HEK293T (cell line): ENCODE data around the gene GYPC.
"Not testable (repeated sequence)": the region's sequence is repeated elsewhere in the genome, so short reads cannot be mapped to it uniquely, and the experiment has no call there.

Experiments
- CTCF ChIA-PET: fragments of 350-600 bp; formaldehyde crosslinking; extraction: SDS; loops from one replicate; lab custom pipeline; 2021; ENCODE audit warnings: antibody characterized with exemption, inconsistent platforms; lab: Yijun Ruan, JAX
- POLR2A ChIA-PET: fragments of 350-600 bp; formaldehyde crosslinking; extraction: SDS; loops from one replicate; lab custom pipeline; 2020; ENCODE audit warnings: antibody characterized with exemption, inconsistent platforms; lab: Yijun Ruan, JAX
- DNase-seq: peaks from one replicate; pipeline ENCODE4 v3.0.0; 2012; ENCODE audit warnings: mixed read lengths; ENCODE audit errors: extremely low spot score
- ARNT ChIP-seq: fragments of 450-650 bp; IDR thresholded peaks from 2 replicates; pipeline ENCODE4 v1.6.1; 2017; ENCODE audit warnings: mild to moderate bottlenecking
- BHLHE40 ChIP-seq: fragments of 450-650 bp; IDR thresholded peaks from 2 replicates; pipeline ENCODE4 v1.6.1; 2016; ENCODE audit warnings: mild to moderate bottlenecking, moderate library complexity, borderline replicate concordance
- CTBP1 ChIP-seq: fragments of 450-650 bp; IDR thresholded peaks from 2 replicates; pipeline ENCODE4 v1.6.1; 2016; ENCODE audit warnings: borderline replicate concordance
- ELF4 ChIP-seq: fragments of 450-650 bp; IDR thresholded peaks from 2 replicates; pipeline ENCODE4 v1.6.1; 2017; ENCODE audit warnings: antibody characterized with exemption
- FOXA1 ChIP-seq: fragments of 450-650 bp; IDR thresholded peaks from 2 replicates; pipeline ENCODE4 v1.6.1; 2016; ENCODE audit warnings: mild to moderate bottlenecking
- FOXK2 ChIP-seq: fragments of 450-650 bp; IDR thresholded peaks from 2 replicates; pipeline ENCODE4 v1.6.1; 2016; ENCODE audit warnings: mild to moderate bottlenecking
- FOXM1 ChIP-seq: fragments of 450-650 bp; IDR thresholded peaks from 2 replicates; pipeline ENCODE4 v1.6.1; 2017; ENCODE audit warnings: mild to moderate bottlenecking, borderline replicate concordance
- HDGF ChIP-seq: fragments of 450-650 bp; IDR thresholded peaks from 2 replicates; pipeline ENCODE4 v1.6.1; 2017; ENCODE audit warnings: antibody characterized with exemption, borderline replicate concordance
- L3MBTL2 ChIP-seq: fragments of 450-650 bp; conservative IDR thresholded peaks from 2 replicates; pipeline ENCODE4 v1.6.1; 2016; ENCODE audit warnings: mild to moderate bottlenecking
- LEF1 ChIP-seq: fragments of 450-650 bp; IDR thresholded peaks from 2 replicates; pipeline ENCODE4 v1.6.1; 2017; ENCODE audit warnings: mild to moderate bottlenecking, borderline replicate concordance
- NFRKB ChIP-seq: fragments of 450-650 bp; IDR thresholded peaks from 2 replicates; pipeline ENCODE4 v1.6.1; 2016; ENCODE audit warnings: mild to moderate bottlenecking, moderate library complexity
- SP1 ChIP-seq: fragments of 450-650 bp; IDR thresholded peaks from 2 replicates; pipeline ENCODE4 v1.6.1; 2017
- SUZ12 ChIP-seq: fragments of 450-650 bp; IDR thresholded peaks from 2 replicates; pipeline ENCODE4 v1.6.1; 2016; ENCODE audit warnings: mild to moderate bottlenecking
- TARDBP ChIP-seq: fragments of 450-650 bp; IDR thresholded peaks from 2 replicates; pipeline ENCODE4 v1.6.1; 2016
- ZNF384 ChIP-seq: fragments of 450-650 bp; IDR thresholded peaks from 2 replicates; pipeline ENCODE4 v1.6.1; 2016
- TF ChIP-seq, protein P1 (sequence below): fragments of 450-650 bp; IDR thresholded peaks from 2 replicates; pipeline ENCODE4 v1.6.1; 2016

Gene GYPC

DNA sequence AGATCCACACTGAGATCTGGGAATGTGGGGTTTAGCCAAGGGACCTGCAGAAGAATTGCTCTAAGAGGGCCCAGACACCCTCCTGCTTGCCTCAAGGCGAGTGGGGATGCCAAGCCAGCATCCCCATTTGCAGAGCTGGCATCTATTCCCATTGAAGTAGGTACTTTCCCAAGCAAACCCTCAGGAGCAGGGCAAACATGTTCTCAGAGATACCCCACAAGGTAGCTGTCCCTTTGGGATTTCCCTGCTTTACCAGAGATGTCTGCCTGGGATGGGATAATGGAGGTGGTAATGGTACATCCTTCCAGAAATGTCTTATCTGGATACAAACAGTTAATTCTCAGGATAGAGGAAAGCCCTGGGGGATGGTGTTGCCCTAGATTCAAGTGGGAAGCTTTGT lies 51.2 kb downstream of the GYPC start:
- DNase-seq = no peak
- POLR2A ChIA-PET = no interaction called here
- no peak for TF ChIP-seq FOXM1
- no peak for TF ChIP-seq CTBP1
- no peak for TF ChIP-seq NFRKB
- no peak for TF ChIP-seq LEF1
- no peak for TF ChIP-seq L3MBTL2
- no peak for TF ChIP-seq SP1
- TF ChIP-seq ARNT = no peak
- no peak for TF ChIP-seq ZNF384
- TF ChIP-seq FOXA1 = no peak
- no peak for TF ChIP-seq ELF4
- no peak for TF ChIP-seq TARDBP
- TF ChIP-seq BHLHE40 = no peak
- TF ChIP-seq, protein P1, sequence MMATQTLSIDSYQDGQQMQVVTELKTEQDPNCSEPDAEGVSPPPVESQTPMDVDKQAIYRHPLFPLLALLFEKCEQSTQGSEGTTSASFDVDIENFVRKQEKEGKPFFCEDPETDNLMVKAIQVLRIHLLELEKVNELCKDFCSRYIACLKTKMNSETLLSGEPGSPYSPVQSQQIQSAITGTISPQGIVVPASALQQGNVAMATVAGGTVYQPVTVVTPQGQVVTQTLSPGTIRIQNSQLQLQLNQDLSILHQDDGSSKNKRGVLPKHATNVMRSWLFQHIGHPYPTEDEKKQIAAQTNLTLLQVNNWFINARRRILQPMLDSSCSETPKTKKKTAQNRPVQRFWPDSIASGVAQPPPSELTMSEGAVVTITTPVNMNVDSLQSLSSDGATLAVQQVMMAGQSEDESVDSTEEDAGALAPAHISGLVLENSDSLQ = no peak
- TF ChIP-seq SUZ12 = no peak
- CTCF ChIA-PET = no interaction called here

GRCh38 chr2:126707941-126708340 lies 52.0 kb downstream of the GYPC start:
- ChIA-PET POLR2A (no interaction called here), CTCF (no interaction called here)
- TF ChIP-seq FOXA1 (no peak), ARNT (no peak), SUZ12 (no peak), TARDBP (no peak), NFRKB (no peak), SP1 (no peak), FOXK2 (no peak), ELF4 (no peak), FOXM1 (no peak), ZNF384 (no peak), LEF1 (no peak), HDGF (no peak), BHLHE40 (no peak)
- TF ChIP-seq, protein P1 = no peak
- DNase-seq = no peak

DNA sequence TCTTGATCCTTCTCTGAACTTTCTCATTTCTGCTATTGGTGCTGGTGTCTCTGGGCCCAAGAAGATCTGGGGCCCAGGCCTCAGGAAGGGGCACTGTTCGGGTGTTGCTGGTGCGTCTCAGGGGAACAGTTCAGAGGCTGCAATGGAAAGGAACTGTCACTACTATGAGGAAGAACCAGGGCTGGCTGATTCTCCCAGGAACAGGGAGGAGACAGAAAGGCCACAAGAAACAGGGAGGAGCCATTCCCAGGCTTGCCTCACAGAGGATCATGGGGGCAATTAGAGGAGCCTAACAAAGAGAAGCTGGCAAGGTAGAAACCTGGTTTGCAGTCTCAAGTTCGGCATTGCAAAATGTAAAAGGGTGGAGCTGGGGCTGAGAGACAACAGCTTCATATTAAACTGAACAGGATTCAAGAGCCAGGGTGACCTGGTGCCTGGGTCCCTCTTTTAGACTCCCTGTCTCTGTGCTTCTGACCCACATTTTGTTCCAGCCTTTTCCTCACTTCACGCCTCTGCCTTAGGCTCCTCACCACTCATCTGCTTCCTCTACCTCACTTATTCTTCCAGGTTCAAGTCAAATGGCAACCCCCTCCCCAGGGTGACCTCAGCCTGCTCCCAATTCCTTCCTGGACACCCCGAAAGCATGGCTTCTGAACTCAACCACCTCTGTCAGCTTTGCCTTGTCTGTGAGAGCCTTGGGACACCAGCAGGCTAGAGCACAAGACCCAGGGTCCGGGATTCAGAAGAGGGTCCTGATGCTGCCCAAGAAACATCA lies 58.4 kb downstream of the GYPC start:
- POLR2A ChIA-PET = no interaction called here
- CTCF ChIA-PET = no interaction called here
- DNase-seq = no peak
- TF ChIP-seq BHLHE40 (no peak), FOXK2 (no peak), CTBP1 (no peak), SP1 (no peak), ARNT (no peak), ZNF384 (no peak), FOXA1 (no peak), FOXM1 (no peak), TARDBP (no peak)
- TF ChIP-seq, protein P1 = no peak

DNA sequence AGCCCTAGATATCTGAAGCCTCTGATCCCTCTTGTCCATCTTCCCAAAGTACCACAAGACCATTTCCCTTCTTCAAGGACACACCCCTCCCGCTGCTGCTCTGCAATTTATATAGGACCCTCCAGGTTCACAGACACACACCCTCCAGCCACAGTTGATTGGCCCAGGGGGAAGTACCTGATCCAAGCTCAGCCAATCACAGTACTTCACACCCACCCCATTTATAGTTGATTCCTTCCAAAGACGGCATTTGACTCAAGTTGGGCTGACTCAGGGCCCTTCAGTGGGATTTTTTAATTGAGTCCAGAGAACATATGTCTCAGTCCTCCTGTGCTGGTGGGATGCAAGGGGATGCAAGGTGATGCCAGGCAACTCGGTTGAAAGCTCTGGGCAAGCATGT lies 59.2 kb downstream of the GYPC start:
- TF ChIP-seq NFRKB (no peak), ZNF384 (no peak), CTBP1 (no peak), FOXK2 (no peak), ELF4 (no peak), FOXM1 (no peak), ARNT (no peak), BHLHE40 (no peak), FOXA1 (no peak)
- ChIA-PET POLR2A (interaction anchor here (1.7 kb wide), 1 partner anchor 60 kb away, joined by 3 read pairs; no protein-coding TSS in a partner anchor), CTCF (no interaction called here)
- DNase-seq = no peak

DNA sequence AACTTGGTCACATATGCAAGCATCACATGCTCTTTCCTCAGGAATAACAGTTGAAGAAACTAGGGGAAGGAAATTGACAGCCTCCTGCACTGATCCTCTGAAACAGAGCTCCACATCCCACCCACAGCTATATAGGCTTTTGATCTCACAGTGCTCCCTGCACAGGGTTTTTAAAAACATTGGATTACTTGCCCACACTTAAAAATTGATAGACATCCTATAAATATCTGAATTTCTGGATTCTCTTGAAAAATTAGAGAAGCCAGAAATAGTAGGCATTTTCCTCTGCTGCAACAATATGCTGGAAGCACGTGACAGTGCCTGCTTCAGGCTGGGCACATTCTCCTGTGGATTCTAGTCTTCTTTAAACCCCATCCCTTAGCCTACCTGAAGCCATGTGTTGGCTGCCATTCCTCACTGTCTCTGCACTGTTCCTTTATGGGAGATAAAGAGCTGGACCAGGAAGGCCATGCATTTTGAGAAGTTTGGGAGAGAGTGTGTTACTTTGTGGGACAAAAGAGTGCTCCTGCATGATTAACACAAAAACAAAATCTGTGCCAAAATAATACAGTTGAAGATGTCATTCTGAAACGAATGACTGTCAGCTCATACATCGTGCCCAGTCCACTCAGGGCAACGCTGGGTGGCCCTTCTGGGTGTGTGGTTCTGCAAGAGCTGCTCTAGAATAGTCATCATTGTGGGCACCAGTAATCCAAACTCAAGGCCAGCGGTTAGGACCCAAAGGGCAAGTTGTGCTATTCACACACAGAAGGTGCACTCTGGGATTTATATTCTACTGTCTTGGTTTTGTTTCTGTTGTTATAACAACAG lies 59.8 kb downstream of the GYPC start:
- ChIA-PET CTCF (no interaction called here), POLR2A (interaction anchor here (1.7 kb wide), 1 partner anchor 59 kb away, joined by 3 read pairs; no protein-coding TSS in a partner anchor)
- TF ChIP-seq, protein P1 = no peak
- no peak for TF ChIP-seq FOXK2
- no peak for TF ChIP-seq FOXA1
- TF ChIP-seq LEF1 = no peak
- TF ChIP-seq ARNT = no peak
- TF ChIP-seq BHLHE40 = no peak
- DNase-seq = no peak

- DNase-seq, POLR2A ChIA-PET, CTCF ChIA-PET: not testable (repeated sequence)
Observed at GRCh38 chr2:126717277-126717676, 61.3 kb downstream of the GYPC start.
